Measurements from ENCODE around the gene ZNF638.

The ZNF638 gene

DNA sequence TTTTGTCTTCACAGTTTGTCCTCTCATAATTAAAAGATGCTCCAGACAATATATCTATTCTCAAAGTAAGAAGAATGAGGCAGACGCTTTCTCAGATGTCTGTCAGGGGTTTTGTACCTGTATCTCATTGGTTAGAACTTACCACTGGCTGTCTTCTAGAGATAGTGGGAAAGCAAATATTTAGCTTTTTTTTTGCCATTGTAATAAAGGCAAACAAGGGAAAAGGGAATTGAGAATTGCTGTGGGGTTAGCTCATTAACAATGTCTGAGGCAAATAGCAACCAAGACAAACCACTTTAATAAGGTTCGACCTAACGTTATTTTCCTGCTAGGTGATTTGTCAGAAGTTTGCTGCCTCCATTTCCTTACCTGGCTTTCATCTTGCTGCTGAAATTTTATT lies 30.0 kb downstream of the ZNF638 start:
- Histone ChIP-seq H3K9ac (ENCODE audit: low read length) (no peak overlapping the region), H3K27me3 (ENCODE audit: control insufficient read depth, insufficient read depth, low read length) (no peaks in the 10 kb centered on the region), H3K4me3 (ENCODE audit: low read length) (no peak overlapping the region), H3K36me3 (ENCODE audit: control insufficient read depth, low read depth, low read length) (peaks cover 91% of the 10 kb centered on the region), H3K4me1 (ENCODE audit: control insufficient read depth, low read depth, low read length) (no peaks in the 10 kb centered on the region), H3K27ac (ENCODE audit: low read length) (no peak overlapping the region), H3K9me3 (ENCODE audit: control insufficient read depth, low read depth, low read length) (no peaks in the 10 kb centered on the region)

DNA sequence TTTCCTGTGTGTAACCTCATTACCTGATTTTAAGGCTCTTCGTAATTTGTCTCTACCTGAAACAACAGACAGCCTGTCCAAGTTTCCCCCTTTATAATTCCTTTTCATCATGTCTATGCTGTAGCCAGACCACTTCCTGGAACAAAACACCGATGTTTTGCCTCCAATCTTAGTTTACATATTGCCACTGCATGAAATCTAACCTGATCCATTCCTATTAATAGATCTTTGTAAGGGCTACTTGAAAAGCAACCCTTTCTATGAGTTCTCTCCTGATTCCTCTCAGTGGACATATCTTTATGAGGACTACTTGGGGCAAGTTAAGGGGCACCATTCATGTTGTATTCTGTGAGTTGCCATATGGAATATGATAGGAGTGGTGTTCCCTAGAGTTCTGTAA lies 30.9 kb downstream of the ZNF638 start:
- Histone ChIP-seq H3K9ac (ENCODE audit: low read length) (no peak overlapping the region), H3K27me3 (ENCODE audit: control insufficient read depth, insufficient read depth, low read length) (no peaks in the 10 kb centered on the region), H3K4me3 (ENCODE audit: low read length) (no peak overlapping the region), H3K36me3 (ENCODE audit: control insufficient read depth, low read depth, low read length) (peaks cover 90% of the 10 kb centered on the region), H3K9me3 (ENCODE audit: control insufficient read depth, low read depth, low read length) (no peaks in the 10 kb centered on the region), H3K27ac (ENCODE audit: low read length) (no peak overlapping the region), H3K4me1 (ENCODE audit: control insufficient read depth, low read depth, low read length) (no peaks in the 10 kb centered on the region)

DNA sequence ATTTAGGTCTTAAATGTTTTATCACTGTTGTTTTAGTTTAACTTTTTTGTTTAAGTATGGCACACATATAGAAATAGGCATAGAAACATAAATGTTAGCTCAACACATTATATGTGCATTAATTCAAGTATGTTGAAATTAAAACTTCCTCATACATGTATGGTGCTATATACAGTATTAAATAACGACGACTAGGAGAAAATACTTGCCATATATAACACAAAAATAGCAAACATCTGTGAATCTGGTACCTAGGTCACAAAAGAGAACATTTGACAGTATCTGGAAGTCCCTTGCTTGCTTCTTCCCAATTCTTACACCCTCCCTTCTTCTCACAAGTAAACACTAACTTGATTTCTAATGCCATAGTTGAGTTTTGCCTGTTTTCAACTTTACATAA lies 38.4 kb downstream of the ZNF638 start:
- Histone ChIP-seq H3K4me1 (ENCODE audit: control insufficient read depth, low read depth, low read length) (no peaks in the 10 kb centered on the region), H3K36me3 (ENCODE audit: control insufficient read depth, low read depth, low read length) (peaks cover 76% of the 10 kb centered on the region), H3K9ac (ENCODE audit: low read length) (no peak overlapping the region), H3K4me3 (ENCODE audit: low read length) (no peak overlapping the region), H3K9me3 (ENCODE audit: control insufficient read depth, low read depth, low read length) (no peaks in the 10 kb centered on the region), H3K27me3 (ENCODE audit: control insufficient read depth, insufficient read depth, low read length) (no peaks in the 10 kb centered on the region), H3K27ac (ENCODE audit: low read length) (no peak overlapping the region)

DNA sequence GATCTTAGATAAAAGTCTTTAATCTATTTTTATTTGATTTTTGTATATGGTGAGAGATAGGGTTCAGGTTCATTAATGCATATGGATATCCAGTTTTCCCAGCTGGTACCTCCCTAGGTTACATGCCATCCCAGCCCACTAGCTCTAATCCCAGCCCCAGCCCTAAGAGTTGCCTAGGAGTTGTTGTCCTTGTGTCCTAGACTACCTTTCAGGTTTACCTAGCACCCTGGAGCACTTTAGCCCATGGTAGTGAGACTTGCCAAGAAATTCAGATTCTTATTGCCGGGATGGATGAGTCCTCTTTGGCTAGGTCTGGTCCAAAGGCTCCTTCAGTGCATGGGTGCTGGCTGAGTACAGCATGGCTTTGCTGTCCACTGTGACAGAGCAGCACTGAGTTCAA lies 40.5 kb downstream of the ZNF638 start:
- H3K4me1 ChIP-seq (ENCODE audit: control insufficient read depth, low read depth, low read length): no peaks in the 10 kb centered on the region
- H3K27ac ChIP-seq (ENCODE audit: low read length): no peak overlapping the region
- H3K9ac ChIP-seq (ENCODE audit: low read length): no peak overlapping the region
- H3K4me3 ChIP-seq (ENCODE audit: low read length): no peak overlapping the region
- no peaks in the 10 kb centered on the region for H3K9me3 ChIP-seq (ENCODE audit: control insufficient read depth, low read depth, low read length)
- peaks cover 69% of the 10 kb centered on the region for H3K36me3 ChIP-seq (ENCODE audit: control insufficient read depth, low read depth, low read length)
- H3K27me3 ChIP-seq (ENCODE audit: control insufficient read depth, insufficient read depth, low read length): no peaks in the 10 kb centered on the region

DNA sequence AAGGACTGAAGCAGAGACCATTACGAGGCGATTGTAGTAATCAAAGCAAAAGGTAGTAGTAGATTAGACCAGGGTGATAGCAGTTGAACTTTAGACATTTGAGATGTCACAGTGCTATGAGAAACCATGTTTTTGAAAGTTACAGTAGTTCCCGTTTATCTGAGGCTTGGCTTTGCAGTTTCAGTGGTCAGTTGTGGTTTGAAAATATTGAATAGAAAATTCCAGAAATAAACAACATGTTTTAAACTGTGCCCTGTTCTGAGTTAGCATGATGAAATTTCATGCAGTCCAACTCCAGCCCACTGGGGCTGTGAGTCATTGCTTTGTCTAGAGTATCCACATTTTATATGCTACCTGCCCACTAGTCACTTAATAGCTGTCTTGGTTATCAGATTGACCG lies 47.5 kb downstream of the ZNF638 start:
- no peak overlapping the region for H3K9ac ChIP-seq (ENCODE audit: low read length)
- no peaks in the 10 kb centered on the region for H3K9me3 ChIP-seq (ENCODE audit: control insufficient read depth, low read depth, low read length)
- H3K4me1 ChIP-seq (ENCODE audit: control insufficient read depth, low read depth, low read length): no peaks in the 10 kb centered on the region

DNA sequence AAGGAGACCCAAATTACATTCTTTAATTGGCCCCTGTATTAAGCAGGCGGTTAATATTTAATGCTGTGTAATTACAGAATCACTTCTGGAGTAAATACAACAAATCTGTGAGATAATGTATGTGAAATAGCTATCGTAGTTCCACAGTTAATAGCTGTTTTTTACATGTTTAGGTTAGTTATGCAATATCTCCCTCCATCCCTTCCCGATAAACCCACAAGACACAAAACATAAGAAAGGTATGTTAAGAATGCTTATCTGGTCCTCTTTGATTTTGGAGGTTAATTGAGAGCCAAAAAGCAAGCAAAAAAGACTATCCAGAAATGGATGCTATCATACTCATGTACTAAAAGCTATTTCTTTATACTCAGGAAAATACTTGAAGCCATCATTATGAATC lies 49.1 kb downstream of the ZNF638 start:
- H3K4me1 ChIP-seq (ENCODE audit: control insufficient read depth, low read depth, low read length): no peaks in the 10 kb centered on the region
- no peak overlapping the region for H3K4me3 ChIP-seq (ENCODE audit: low read length)
- no peaks in the 10 kb centered on the region for H3K9me3 ChIP-seq (ENCODE audit: control insufficient read depth, low read depth, low read length)
- H3K27ac ChIP-seq (ENCODE audit: low read length): no peak overlapping the region
- peaks cover 55% of the 10 kb centered on the region for H3K36me3 ChIP-seq (ENCODE audit: control insufficient read depth, low read depth, low read length)
- H3K27me3 ChIP-seq (ENCODE audit: control insufficient read depth, insufficient read depth, low read length): no peaks in the 10 kb centered on the region
- no peak overlapping the region for H3K9ac ChIP-seq (ENCODE audit: low read length)

More for the DNA sequence above, 47.5 kb downstream of the ZNF638 start:
- Histone ChIP-seq H3K27ac (ENCODE audit: low read length) (no peak overlapping the region), H3K36me3 (ENCODE audit: control insufficient read depth, low read depth, low read length) (peaks cover 55% of the 10 kb centered on the region), H3K4me3 (ENCODE audit: low read length) (no peak overlapping the region), H3K27me3 (ENCODE audit: control insufficient read depth, insufficient read depth, low read length) (no peaks in the 10 kb centered on the region)

DNA sequence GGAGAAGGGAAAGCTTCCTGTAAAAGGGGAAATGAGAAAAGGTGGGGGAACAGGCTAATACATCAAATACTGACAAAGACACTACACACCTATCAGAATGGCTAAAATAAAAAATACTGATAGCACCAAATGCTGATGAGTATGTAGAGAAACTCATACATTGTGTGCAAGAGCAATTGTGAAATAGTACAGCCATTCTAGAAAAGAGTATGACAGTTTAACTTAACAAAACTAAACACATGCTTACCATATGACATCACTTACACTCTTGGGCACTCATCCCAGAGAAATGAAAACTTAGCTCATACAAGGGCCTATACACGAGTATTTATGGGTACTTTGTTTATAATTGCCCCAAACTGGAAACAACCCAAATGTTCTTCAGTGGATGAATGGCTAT lies 53.4 kb downstream of the ZNF638 start:
- no peak overlapping the region for H3K4me3 ChIP-seq (ENCODE audit: low read length)
- H3K36me3 ChIP-seq (ENCODE audit: control insufficient read depth, low read depth, low read length): peaks cover 74% of the 10 kb centered on the region
- H3K4me1 ChIP-seq (ENCODE audit: control insufficient read depth, low read depth, low read length): no peaks in the 10 kb centered on the region

DNA sequence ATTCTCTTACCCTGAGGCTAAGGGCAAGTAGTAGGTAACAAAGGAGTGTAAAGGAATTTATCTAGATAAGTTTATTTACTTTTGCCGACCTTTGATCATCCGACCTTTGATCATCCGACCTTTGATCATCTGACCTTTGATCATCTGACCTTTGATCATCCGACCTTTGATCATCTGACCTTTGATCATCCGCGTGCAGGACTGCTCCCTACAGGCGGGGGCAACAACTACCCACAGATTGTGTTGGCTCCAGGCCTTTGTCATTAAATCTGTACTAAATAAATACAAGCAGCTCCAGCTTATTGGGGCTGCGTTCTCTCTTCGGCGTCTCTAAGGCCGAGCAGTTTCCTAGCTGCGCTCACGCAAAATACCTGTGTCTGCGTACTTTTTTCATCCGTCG lies 56.6 kb downstream of the ZNF638 start:
- peaks cover 64% of the 10 kb centered on the region for H3K36me3 ChIP-seq (ENCODE audit: control insufficient read depth, low read depth, low read length)

More for the DNA sequence above, 53.4 kb downstream of the ZNF638 start:
- no peak overlapping the region for H3K9ac ChIP-seq (ENCODE audit: low read length)
- no peaks in the 10 kb centered on the region for H3K9me3 ChIP-seq (ENCODE audit: control insufficient read depth, low read depth, low read length)
- no peaks in the 10 kb centered on the region for H3K27me3 ChIP-seq (ENCODE audit: control insufficient read depth, insufficient read depth, low read length)
- no peak overlapping the region for H3K27ac ChIP-seq (ENCODE audit: low read length)

DNA sequence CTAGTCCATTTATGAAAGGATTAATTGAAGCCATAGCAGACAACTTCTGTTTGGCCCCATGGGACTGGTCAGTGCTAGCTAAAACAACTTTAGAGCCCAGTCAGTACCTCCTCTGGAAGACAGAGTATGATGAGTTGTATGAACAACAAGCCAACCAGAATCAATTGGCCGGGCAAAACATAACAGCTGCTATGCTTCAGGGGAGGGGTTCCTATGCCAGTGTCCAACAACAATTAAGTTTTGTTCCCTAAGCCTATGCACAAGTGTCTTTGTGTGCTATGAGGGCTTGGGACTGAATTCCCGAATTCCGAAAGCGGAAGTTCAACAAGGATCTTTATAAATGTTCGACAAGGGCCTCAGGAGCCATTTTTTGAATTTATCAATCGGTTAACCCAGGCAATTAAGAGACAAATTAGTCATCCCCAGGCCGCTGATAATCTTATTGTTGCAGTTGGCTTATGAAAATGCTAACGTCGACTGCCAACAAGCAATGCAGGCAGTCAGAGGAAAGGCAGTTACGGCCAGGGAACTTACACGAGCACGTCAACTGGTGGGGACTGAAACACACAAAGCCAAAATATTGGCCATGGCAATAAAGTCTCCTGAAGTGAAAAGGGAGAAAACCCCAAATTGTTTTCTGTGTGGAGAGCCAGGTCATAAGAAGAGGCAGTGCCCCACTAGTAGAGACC lies 57.9 kb downstream of the ZNF638 start:
- H3K36me3 ChIP-seq (ENCODE audit: control insufficient read depth, low read depth, low read length): peaks cover 67% of the 10 kb centered on the region
- no peaks in the 10 kb centered on the region for H3K4me1 ChIP-seq (ENCODE audit: control insufficient read depth, low read depth, low read length)
- H3K27me3 ChIP-seq (ENCODE audit: control insufficient read depth, insufficient read depth, low read length): no peaks in the 10 kb centered on the region
- H3K4me3 ChIP-seq (ENCODE audit: low read length): no peak overlapping the region
- H3K27ac ChIP-seq (ENCODE audit: low read length): no peak overlapping the region
- H3K9me3 ChIP-seq (ENCODE audit: control insufficient read depth, low read depth, low read length): no peaks in the 10 kb centered on the region
- no peak overlapping the region for H3K9ac ChIP-seq (ENCODE audit: low read length)

More for the DNA sequence above, 56.6 kb downstream of the ZNF638 start:
- no peaks in the 10 kb centered on the region for H3K4me1 ChIP-seq (ENCODE audit: control insufficient read depth, low read depth, low read length)
- H3K27me3 ChIP-seq (ENCODE audit: control insufficient read depth, insufficient read depth, low read length): no peaks in the 10 kb centered on the region
- no peak overlapping the region for H3K27ac ChIP-seq (ENCODE audit: low read length)
- no peak overlapping the region for H3K9ac ChIP-seq (ENCODE audit: low read length)
- H3K4me3 ChIP-seq (ENCODE audit: low read length): no peak overlapping the region
- no peaks in the 10 kb centered on the region for H3K9me3 ChIP-seq (ENCODE audit: control insufficient read depth, low read depth, low read length)

DNA sequence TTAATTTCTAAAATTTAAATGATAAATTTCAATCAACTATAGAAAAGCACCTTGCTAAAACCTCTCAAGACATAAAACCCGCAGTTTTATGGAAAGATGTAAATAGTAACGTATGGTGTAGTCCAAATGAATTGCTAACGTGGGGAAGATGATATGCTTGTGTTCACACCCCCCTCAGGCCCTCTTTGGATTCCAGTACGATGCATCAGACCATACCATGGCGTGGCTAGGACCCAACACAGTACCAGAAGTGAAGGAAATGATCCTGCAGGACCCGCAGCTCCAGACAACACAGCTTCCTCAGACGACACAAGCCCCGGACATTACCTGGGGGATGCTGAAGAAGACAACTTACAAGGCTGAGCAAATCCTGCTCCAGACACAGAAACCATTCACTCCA lies 61.6 kb downstream of the ZNF638 start:
- Histone ChIP-seq H3K27me3 (ENCODE audit: control insufficient read depth, insufficient read depth, low read length) (no peaks in the 10 kb centered on the region), H3K27ac (ENCODE audit: low read length) (no peak overlapping the region), H3K9ac (ENCODE audit: low read length) (no peak overlapping the region), H3K36me3 (ENCODE audit: control insufficient read depth, low read depth, low read length) (peaks cover 71% of the 10 kb centered on the region), H3K4me1 (ENCODE audit: control insufficient read depth, low read depth, low read length) (no peaks in the 10 kb centered on the region), H3K4me3 (ENCODE audit: low read length) (no peak overlapping the region), H3K9me3 (ENCODE audit: control insufficient read depth, low read depth, low read length) (no peaks in the 10 kb centered on the region)

DNA sequence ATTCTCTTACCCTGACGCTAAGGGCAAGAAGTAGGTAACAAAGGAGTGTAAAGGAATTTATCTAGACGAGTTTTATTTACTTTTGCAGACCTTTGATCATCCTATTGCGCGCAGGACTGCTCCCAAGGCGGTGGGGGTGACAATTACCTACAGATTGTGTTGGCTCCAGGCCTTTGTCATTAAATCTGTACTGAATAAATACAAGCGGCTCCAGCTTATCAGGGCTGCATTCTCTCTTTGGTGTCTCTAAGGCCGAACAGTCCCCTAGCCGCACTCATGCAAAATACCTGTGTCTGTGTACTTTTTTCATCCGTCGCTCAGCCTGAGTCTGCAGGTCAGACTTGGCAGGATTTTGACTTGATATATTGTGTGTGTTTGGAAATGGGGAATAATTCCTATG lies 63.9 kb downstream of the ZNF638 start:
- Histone ChIP-seq H3K4me3 (ENCODE audit: low read length) (no peak overlapping the region), H3K4me1 (ENCODE audit: control insufficient read depth, low read depth, low read length) (no peaks in the 10 kb centered on the region), H3K9ac (ENCODE audit: low read length) (no peak overlapping the region), H3K36me3 (ENCODE audit: control insufficient read depth, low read depth, low read length) (peaks cover 77% of the 10 kb centered on the region), H3K9me3 (ENCODE audit: control insufficient read depth, low read depth, low read length) (no peaks in the 10 kb centered on the region), H3K27me3 (ENCODE audit: control insufficient read depth, insufficient read depth, low read length) (no peaks in the 10 kb centered on the region), H3K27ac (ENCODE audit: low read length) (no peak overlapping the region)

DNA sequence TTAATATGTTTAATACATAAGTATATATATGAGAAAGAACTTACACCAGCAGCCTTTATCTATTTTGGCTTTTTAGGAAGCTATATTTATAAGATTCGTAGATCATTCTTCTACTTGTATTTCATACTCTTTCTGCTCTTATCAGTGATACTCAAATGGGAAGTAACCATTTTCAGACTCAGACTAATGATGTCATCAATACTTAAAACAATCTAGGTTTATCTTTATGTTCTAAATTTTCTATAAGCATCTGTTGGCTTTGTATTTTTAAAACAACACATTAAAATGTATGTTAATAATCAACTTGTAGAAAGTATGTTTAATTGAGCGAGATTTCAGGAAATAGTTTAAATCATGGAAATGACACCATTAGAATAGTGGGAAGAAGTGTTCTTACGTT lies 70.8 kb downstream of the ZNF638 start:
- no peak overlapping the region for H3K9ac ChIP-seq (ENCODE audit: low read length)
- H3K4me3 ChIP-seq (ENCODE audit: low read length): no peak overlapping the region
- H3K9me3 ChIP-seq (ENCODE audit: control insufficient read depth, low read depth, low read length): no peaks in the 10 kb centered on the region
- no peak overlapping the region for H3K27ac ChIP-seq (ENCODE audit: low read length)
- no peaks in the 10 kb centered on the region for H3K4me1 ChIP-seq (ENCODE audit: control insufficient read depth, low read depth, low read length)
- H3K36me3 ChIP-seq (ENCODE audit: control insufficient read depth, low read depth, low read length): peaks cover 95% of the 10 kb centered on the region
- no peaks in the 10 kb centered on the region for H3K27me3 ChIP-seq (ENCODE audit: control insufficient read depth, insufficient read depth, low read length)
